A549 (cell line): Measurements from ENCODE around the gene MMP24. TPM values are rescaled to one million over a fixed set of nuclear protein-coding genes. Genes with fewer than 3 reads are reported as not detected.

Experiments
- ATAC-seq, 2 experiments: fragments of 200-7000 bp in 1 of 2; fragments of >200 bp in 1 of 2; cut with Nextera tagmentation in 1 of 2; cut with Tn5 transposase in 1 of 2; 3 replicates each; pipeline versions ENCODE4 v1.8.0 to v1.9.1; 2018 to 2020; ENCODE audit warnings: mild to moderate bottlenecking in 1 of 2, moderate library complexity in 1 of 2
- CTCF ChIA-PET: fragments of 300-600 bp; sonication (Branson Sonifier 250); formaldehyde crosslinking; extraction: SDS; loops from one replicate; lab custom pipeline; 2021; ENCODE audit warnings: antibody characterized with exemption, inconsistent platforms; lab: Yijun Ruan, JAX
- POLR2A ChIA-PET: fragments of 350-600 bp; formaldehyde crosslinking; extraction: SDS; loops from one replicate; lab custom pipeline; 2021; ENCODE audit warnings: antibody characterized with exemption, inconsistent platforms; lab: Yijun Ruan, JAX
- DNase-seq, 2 experiments: peaks; one replicate each; pipeline versions ENCODE4 v3.0.0 to v3.0.0-alpha.2; 2011 to 2016; ENCODE audit warnings: low read depth in 1 of 2, low spot score in 1 of 2
- FAIRE-seq: peaks from 2 replicates; lab custom pipeline; 2011; peaks lifted over from hg19 to GRCh38; lab: Jason Lieb, UNC
- H3K27ac ChIP-seq, 2 experiments: fragments of >200 bp; sonication (Bioruptor Twin); formaldehyde crosslinking; 3 replicates each; pipeline ENCODE4 v1.5.1; 2016 to 2017
- H3K4me1 ChIP-seq: fragments of >200 bp; sonication (Bioruptor Twin); formaldehyde crosslinking; 3 replicates; pipeline ENCODE4 v1.6.1; 2016
- H3K4me2 ChIP-seq: fragments of >200 bp; sonication (Bioruptor Twin); formaldehyde crosslinking; 3 replicates; pipeline ENCODE4 v1.6.1; 2016
- H3K4me3 ChIP-seq: fragments of >200 bp; sonication (Bioruptor Twin); formaldehyde crosslinking; 3 replicates; pipeline ENCODE4 v1.5.1; 2016
- H3K9me3 ChIP-seq: fragments of >200 bp; sonication (Bioruptor Twin); formaldehyde crosslinking; 3 replicates; pipeline ENCODE4 v1.6.1; 2016
- BHLHE40 ChIP-seq: IDR thresholded peaks from 2 replicates; pipeline ENCODE4 v1.6.1; 2012; ENCODE audit warnings: low read depth, low read length, inconsistent platforms
- CEBPB ChIP-seq, 2 experiments: fragments of >200 bp in 1 of 2; sonication (Bioruptor Twin) in 1 of 2; formaldehyde crosslinking in 1 of 2; IDR thresholded peaks; 2 replicates each; pipeline ENCODE4 v1.6.1; 2012 to 2016
- FOSB ChIP-seq: fragments of 250-450 bp; sonication (Bioruptor Pico); IDR thresholded peaks from 2 replicates; pipeline ENCODE4 v1.5.0; 2020; ENCODE audit warnings: mild to moderate bottlenecking, moderate library complexity
- GATA3 ChIP-seq: IDR thresholded peaks from 2 replicates; pipeline ENCODE4 v1.6.1; 2012; ENCODE audit warnings: borderline replicate concordance
- HOXA7 ChIP-seq: fragments of 250-450 bp; sonication (Bioruptor Pico); IDR thresholded peaks from 2 replicates; pipeline ENCODE4 v1.5.0; 2020; ENCODE audit warnings: mild to moderate bottlenecking, moderate library complexity
- JUN ChIP-seq, 2 experiments: fragments of >200 bp; sonication (Bioruptor Twin); formaldehyde crosslinking; IDR thresholded peaks; 2 replicates in 1 of 2; 3 replicates in 1 of 2; pipeline ENCODE4 v1.6.1; 2016 to 2017
- JUNB ChIP-seq: fragments of >200 bp; sonication (Bioruptor Twin); formaldehyde crosslinking; IDR thresholded peaks from 2 replicates; pipeline ENCODE4 v1.6.1; 2016
- MAFK ChIP-seq: fragments of 450-650 bp; IDR thresholded peaks from 2 replicates; pipeline ENCODE4 v1.6.1; 2014; ENCODE audit not compliant: partially characterized antibody
- NR3C1 ChIP-seq: fragments of >200 bp; sonication (Bioruptor Twin); formaldehyde crosslinking; IDR thresholded peaks from 3 replicates; pipeline ENCODE4 v1.6.1; 2017
- PHF8 ChIP-seq: fragments of 200-600 bp; sonication (generic); IDR thresholded peaks from 2 replicates; pipeline ENCODE4 v1.6.1; 2016; ENCODE audit warnings: low read depth, mild to moderate bottlenecking, antibody characterized with exemption, moderate library complexity, borderline replicate concordance
- POLR2A ChIP-seq: IDR thresholded peaks from 2 replicates; pipeline ENCODE4 v1.6.1; 2012; ENCODE audit warnings: mild to moderate bottlenecking, low read length
- POLR2AphosphoS2 ChIP-seq: conservative IDR thresholded peaks from 2 replicates; pipeline ENCODE4 v1.6.1; 2012; ENCODE audit warnings: low read length, improper control_type of control experiment, inconsistent platforms
- RAD21 ChIP-seq, 2 experiments: fragments of >200 bp in 1 of 2; sonication (Bioruptor Twin) in 1 of 2; formaldehyde crosslinking in 1 of 2; IDR thresholded peaks in 1 of 2; conservative IDR thresholded peaks in 1 of 2; 2 replicates in 1 of 2; 3 replicates in 1 of 2; pipeline ENCODE4 v1.6.1; 2012 to 2018; ENCODE audit warnings: inconsistent platforms in 1 of 2
- RARB ChIP-seq: fragments of 250-450 bp; sonication (Bioruptor Pico); IDR thresholded peaks from 2 replicates; pipeline ENCODE4 v1.8.0; 2021; ENCODE audit warnings: mild to moderate bottlenecking, moderate library complexity
- RNF2 ChIP-seq: fragments of 200-600 bp; sonication (generic); IDR thresholded peaks from 2 replicates; pipeline ENCODE4 v1.6.1; 2016; ENCODE audit warnings: low read depth, mild to moderate bottlenecking, antibody characterized with exemption, moderate library complexity, borderline replicate concordance
- SMC3 ChIP-seq: fragments of >200 bp; sonication (Bioruptor Twin); formaldehyde crosslinking; IDR thresholded peaks from 3 replicates; pipeline ENCODE4 v1.6.1; 2018; ENCODE audit warnings: inconsistent platforms
- TFCP2L1 ChIP-seq: fragments of 250-450 bp; sonication (Bioruptor Pico); IDR thresholded peaks from 2 replicates; pipeline ENCODE4 v1.5.0; 2021; ENCODE audit warnings: mild to moderate bottlenecking
- TP53 ChIP-seq: fragments of 250-450 bp; sonication (Bioruptor Pico); IDR thresholded peaks from 2 replicates; pipeline ENCODE4 v1.5.0; 2021; ENCODE audit warnings: mild to moderate bottlenecking, moderate library complexity
- ZFP36 ChIP-seq: fragments of 450-650 bp; IDR thresholded peaks from 2 replicates; pipeline ENCODE4 v1.6.1; 2014; ENCODE audit warnings: borderline replicate concordance; ENCODE audit not compliant: partially characterized antibody
- WGBS: methylation state at CpG from one replicate; pipeline ENCODE4 v1.1.6; 2017; ENCODE audit errors: missing lambda C conversion rate; 5-methylcytosine and 5-hydroxymethylcytosine counted together
- polyA plus RNA-seq, 4 experiments: library from polyadenylated mRNA; depleted of rRNA in 3 of 4; stranded (reverse); fragments of >200 nt; fragmentation: RNase III in 1 of 4; extraction: RNeasy Plus Mini Kit Qiagen cat#74134 plus additional on column Dnase treatment in 1 of 4; gene quantifications; 2 replicates in 3 of 4; 3 replicates in 1 of 4; pipeline ENCODE4 v1.2.3, GENCODE V29; 2011 to 2017
- TF ChIP-seq, protein P1 (sequence below): fragments of >200 bp; sonication (Bioruptor Twin); formaldehyde crosslinking; IDR thresholded peaks from 2 replicates; pipeline ENCODE4 v1.6.1; 2016
- TF ChIP-seq, protein P2 (sequence below): fragments of 150-350 bp; IDR thresholded peaks from 2 replicates; pipeline ENCODE4 v1.6.1; 2014; ENCODE audit warnings: low read depth, mild to moderate bottlenecking, low read length
- TF ChIP-seq, protein P3 (sequence below): fragments of >200 bp; sonication (Bioruptor Twin); formaldehyde crosslinking; IDR thresholded peaks from 3 replicates; pipeline ENCODE4 v1.5.1; 2016
- TF ChIP-seq, protein P4 (sequence below): fragments of >200 bp; sonication (Bioruptor Twin); formaldehyde crosslinking; IDR thresholded peaks from 3 replicates; pipeline ENCODE4 v1.6.1; 2016
- TF ChIP-seq, protein P5 (sequence below): IDR thresholded peaks from 2 replicates; pipeline ENCODE4 v1.6.1; 2012
- TF ChIP-seq, protein P6 (sequence below): IDR thresholded peaks from 2 replicates; pipeline ENCODE4 v1.6.1; 2012

Gene MMP24
- polyA plus RNA-seq, 2 of the 4 experiments (the other 2 are of a cell fraction) = 21.3 to 33.3 TPM

GRCh38 chr20:35277127-35277526, 50.6 kb downstream of the MMP24 start (continued):
- TF ChIP-seq HOXA7 (peak; percentile 90; the same call in 1 of the 2 replicates), JUNB (no peak), RNF2 (no peak), TP53 (CRISPR knock-in tag) (no peak), NR3C1 (no peak), PHF8 (no peak), RARB (CRISPR knock-in tag) (peak; percentile 22; the same call in 1 of the 2 replicates), ZFP36 (no peak)
- TF ChIP-seq, protein P1, sequence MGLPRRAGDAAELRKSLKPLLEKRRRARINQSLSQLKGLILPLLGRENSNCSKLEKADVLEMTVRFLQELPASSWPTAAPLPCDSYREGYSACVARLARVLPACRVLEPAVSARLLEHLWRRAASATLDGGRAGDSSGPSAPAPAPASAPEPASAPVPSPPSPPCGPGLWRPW = no peak
- TF ChIP-seq, protein P2, sequence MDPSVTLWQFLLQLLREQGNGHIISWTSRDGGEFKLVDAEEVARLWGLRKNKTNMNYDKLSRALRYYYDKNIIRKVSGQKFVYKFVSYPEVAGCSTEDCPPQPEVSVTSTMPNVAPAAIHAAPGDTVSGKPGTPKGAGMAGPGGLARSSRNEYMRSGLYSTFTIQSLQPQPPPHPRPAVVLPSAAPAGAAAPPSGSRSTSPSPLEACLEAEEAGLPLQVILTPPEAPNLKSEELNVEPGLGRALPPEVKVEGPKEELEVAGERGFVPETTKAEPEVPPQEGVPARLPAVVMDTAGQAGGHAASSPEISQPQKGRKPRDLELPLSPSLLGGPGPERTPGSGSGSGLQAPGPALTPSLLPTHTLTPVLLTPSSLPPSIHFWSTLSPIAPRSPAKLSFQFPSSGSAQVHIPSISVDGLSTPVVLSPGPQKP = no peak

DNA sequence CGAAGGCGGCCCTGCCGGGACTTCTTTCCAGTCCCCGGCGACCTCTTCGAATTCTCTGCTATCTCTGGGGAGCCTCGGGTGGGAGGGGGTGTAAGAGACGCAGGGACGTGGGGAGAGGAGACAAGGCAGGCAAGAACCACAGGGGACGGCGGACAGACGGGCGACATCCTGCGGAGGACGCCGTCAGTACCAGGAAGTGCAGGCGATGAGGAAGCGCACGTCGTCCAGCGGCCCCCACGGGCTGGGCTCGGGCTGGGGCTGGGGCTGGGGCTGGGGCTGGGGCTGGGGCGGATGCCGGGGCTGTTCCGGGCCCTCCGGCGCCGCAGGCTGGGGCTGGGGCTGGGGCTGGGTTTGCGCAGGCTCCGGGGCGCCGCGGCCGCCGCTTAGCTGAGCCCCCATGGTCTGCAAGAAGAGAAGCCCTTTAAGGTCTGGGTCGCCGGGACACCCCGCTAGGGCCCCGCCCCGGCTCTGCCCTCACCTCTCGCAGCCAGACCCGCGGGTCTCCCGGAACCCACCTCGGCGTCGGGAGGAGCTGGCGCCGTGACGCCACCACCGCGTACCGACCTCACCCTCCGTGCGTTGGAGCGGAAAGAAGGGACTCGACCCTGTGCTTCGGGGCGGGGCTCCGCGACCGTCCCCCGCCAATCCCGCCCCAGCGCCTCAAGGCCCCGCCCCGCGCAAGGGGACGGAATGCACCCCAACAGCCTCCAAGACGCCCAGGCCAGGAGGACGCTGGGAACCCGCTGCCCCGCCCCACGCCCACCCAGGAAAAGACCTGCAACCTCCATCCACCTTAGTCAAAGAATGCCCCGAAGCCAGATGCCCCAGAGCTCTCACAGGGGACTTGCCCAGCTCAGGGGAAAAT, 51.3 kb downstream of the MMP24 start, which contains the start of gene MMP24OS:
Gene MMP24OS (minus strand): TSS at position 592 of the 865 bp plus-strand sequence. CDS start 193 bp downstream, at position 399.
- POLR2A ChIA-PET = interaction anchor here (0.7 to 1.6 kb wide), 12 partner anchors 14 to 370 kb away, joined by 3 to 17 read pairs (median 4); partner anchors contain the start of genes CEP250 and SPAG4
- Histone ChIP-seq H3K9me3 (no peaks in the 10 kb centered on the region), H3K4me3 (peak within 1 kb of the TSS; percentile 76), H3K4me2 (peak within 1 kb of the TSS; percentile 94), H3K4me1 (peaks cover 31% of the 10 kb centered on the region), H3K27ac (peak within 1 kb of the TSS; percentile 98 to 99)
- 2% methylated on average over 12 of the region's 76 CpGs for WGBS
- TF ChIP-seq, protein P3, sequence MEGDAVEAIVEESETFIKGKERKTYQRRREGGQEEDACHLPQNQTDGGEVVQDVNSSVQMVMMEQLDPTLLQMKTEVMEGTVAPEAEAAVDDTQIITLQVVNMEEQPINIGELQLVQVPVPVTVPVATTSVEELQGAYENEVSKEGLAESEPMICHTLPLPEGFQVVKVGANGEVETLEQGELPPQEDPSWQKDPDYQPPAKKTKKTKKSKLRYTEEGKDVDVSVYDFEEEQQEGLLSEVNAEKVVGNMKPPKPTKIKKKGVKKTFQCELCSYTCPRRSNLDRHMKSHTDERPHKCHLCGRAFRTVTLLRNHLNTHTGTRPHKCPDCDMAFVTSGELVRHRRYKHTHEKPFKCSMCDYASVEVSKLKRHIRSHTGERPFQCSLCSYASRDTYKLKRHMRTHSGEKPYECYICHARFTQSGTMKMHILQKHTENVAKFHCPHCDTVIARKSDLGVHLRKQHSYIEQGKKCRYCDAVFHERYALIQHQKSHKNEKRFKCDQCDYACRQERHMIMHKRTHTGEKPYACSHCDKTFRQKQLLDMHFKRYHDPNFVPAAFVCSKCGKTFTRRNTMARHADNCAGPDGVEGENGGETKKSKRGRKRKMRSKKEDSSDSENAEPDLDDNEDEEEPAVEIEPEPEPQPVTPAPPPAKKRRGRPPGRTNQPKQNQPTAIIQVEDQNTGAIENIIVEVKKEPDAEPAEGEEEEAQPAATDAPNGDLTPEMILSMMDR = no peak; the same call in 2 of the 3 replicates
- TF ChIP-seq JUN (IDR thresholded peaks at IDR 0.05) (peak; percentile 74 to 88; a peak in 4 of 5 replicates), HOXA7 (peak; percentile 40), CEBPB (IDR thresholded peaks at IDR 0.05) (no peak), POLR2AphosphoS2 (peak; percentile 73; the same call in 1 of the 2 replicates), GATA3 (no peak), TFCP2L1 (CRISPR knock-in tag) (peak; percentile 89), RAD21 (conservative IDR thresholded peaks at IDR 0.05 in 1 of 2, IDR thresholded peaks at IDR 0.05 in 1 of 2) (peak in 1 of 2 experiments; percentile 21; a peak in 3 of 5 replicates), POLR2A (peak; percentile 90), BHLHE40 (no peak), PHF8 (peak; percentile 56; the same call in 1 of the 2 replicates), FOSB (CRISPR knock-in tag) (peak; percentile 69), MAFK (no peak), SMC3 (peak; percentile 26; the same call in 2 of the 3 replicates)
- TF ChIP-seq, protein P4, sequence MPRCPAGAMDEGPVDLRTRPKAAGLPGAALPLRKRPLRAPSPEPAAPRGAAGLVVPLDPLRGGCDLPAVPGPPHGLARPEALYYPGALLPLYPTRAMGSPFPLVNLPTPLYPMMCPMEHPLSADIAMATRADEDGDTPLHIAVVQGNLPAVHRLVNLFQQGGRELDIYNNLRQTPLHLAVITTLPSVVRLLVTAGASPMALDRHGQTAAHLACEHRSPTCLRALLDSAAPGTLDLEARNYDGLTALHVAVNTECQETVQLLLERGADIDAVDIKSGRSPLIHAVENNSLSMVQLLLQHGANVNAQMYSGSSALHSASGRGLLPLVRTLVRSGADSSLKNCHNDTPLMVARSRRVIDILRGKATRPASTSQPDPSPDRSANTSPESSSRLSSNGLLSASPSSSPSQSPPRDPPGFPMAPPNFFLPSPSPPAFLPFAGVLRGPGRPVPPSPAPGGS = 0 out of 3 replicates have a peak, but pooled peaks have one; percentile 70
- TF ChIP-seq, protein P5, sequence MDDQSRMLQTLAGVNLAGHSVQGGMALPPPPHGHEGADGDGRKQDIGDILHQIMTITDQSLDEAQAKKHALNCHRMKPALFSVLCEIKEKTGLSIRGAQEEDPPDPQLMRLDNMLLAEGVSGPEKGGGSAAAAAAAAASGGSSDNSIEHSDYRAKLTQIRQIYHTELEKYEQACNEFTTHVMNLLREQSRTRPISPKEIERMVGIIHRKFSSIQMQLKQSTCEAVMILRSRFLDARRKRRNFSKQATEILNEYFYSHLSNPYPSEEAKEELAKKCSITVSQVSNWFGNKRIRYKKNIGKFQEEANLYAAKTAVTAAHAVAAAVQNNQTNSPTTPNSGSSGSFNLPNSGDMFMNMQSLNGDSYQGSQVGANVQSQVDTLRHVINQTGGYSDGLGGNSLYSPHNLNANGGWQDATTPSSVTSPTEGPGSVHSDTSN = peak; percentile 78
- TF ChIP-seq, protein P6, sequence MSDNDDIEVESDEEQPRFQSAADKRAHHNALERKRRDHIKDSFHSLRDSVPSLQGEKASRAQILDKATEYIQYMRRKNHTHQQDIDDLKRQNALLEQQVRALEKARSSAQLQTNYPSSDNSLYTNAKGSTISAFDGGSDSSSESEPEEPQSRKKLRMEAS = peak; percentile 3; the same call in 1 of the 2 replicates
- FAIRE-seq (no peak), ATAC-seq (peak; percentile 73 to 85), DNase-seq (peak; percentile 84 to 89)
- CTCF ChIA-PET = interaction anchor here (0.7 to 15.8 kb wide), 10 partner anchors 9 to 182 kb away, joined by 3 to 333 read pairs (median 9); partner anchors contain the start of gene EDEM2
